ENCODE results near the gene KCNH5.

Gene KCNH5, protein sequence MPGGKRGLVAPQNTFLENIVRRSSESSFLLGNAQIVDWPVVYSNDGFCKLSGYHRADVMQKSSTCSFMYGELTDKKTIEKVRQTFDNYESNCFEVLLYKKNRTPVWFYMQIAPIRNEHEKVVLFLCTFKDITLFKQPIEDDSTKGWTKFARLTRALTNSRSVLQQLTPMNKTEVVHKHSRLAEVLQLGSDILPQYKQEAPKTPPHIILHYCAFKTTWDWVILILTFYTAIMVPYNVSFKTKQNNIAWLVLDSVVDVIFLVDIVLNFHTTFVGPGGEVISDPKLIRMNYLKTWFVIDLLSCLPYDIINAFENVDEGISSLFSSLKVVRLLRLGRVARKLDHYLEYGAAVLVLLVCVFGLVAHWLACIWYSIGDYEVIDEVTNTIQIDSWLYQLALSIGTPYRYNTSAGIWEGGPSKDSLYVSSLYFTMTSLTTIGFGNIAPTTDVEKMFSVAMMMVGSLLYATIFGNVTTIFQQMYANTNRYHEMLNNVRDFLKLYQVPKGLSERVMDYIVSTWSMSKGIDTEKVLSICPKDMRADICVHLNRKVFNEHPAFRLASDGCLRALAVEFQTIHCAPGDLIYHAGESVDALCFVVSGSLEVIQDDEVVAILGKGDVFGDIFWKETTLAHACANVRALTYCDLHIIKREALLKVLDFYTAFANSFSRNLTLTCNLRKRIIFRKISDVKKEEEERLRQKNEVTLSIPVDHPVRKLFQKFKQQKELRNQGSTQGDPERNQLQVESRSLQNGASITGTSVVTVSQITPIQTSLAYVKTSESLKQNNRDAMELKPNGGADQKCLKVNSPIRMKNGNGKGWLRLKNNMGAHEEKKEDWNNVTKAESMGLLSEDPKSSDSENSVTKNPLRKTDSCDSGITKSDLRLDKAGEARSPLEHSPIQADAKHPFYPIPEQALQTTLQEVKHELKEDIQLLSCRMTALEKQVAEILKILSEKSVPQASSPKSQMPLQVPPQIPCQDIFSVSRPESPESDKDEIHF

GRCh38 chr14:63045234-63045611 lies at the start of gene KCNH5:
TSS of gene KCNH5 (minus strand) at chr14:63045458. CDS start at chr14:63045186, 272 bp downstream.
- Mint-ChIP-seq H3K4me3 (no peak within 1 kb of the TSS), H3K27me3 (peaks cover 22% of the 10 kb centered on the region), H3K36me3 (ENCODE audit: insufficient read depth) (no peaks in the 10 kb centered on the region), H3K9me3 (no peaks in the 10 kb centered on the region), H3K4me1 (no peaks in the 10 kb centered on the region), H3K27ac (ENCODE audit: low read depth) (no peak within 1 kb of the TSS)
- ATAC-seq (replicated peaks; ENCODE audit: extremely low read depth, poor library complexity, severe bottlenecking) (no peak), DNase-seq (ENCODE audit: low spot score in 2 of 2) (no peak)

- H3K27ac Mint-ChIP-seq (ENCODE audit: low read depth) = no peak overlapping the region
These were observed 46.2 kb upstream of the KCNH5 start for GRCh38 chr14:63091394-63091996.

GRCh38 chr14:63088865-63089264 lies 43.6 kb upstream of the KCNH5 start:
- no peak for ATAC-seq (replicated peaks; ENCODE audit: extremely low read depth, poor library complexity, severe bottlenecking)
- Mint-ChIP-seq H3K4me3 (no peak overlapping the region), H3K27ac (ENCODE audit: low read depth) (no peak overlapping the region), H3K36me3 (ENCODE audit: insufficient read depth) (no peaks in the 10 kb centered on the region), H3K4me1 (no peaks in the 10 kb centered on the region), H3K9me3 (peaks cover 5% of the 10 kb centered on the region), H3K27me3 (no peaks in the 10 kb centered on the region)
- DNase-seq (ENCODE audit: low spot score in 2 of 2) = no peak

More at GRCh38 chr14:63091394-63091996, 46.2 kb upstream of the KCNH5 start:
- no peaks in the 10 kb centered on the region for H3K36me3 Mint-ChIP-seq (ENCODE audit: insufficient read depth)
- H3K4me1 Mint-ChIP-seq = no peaks in the 10 kb centered on the region
- peaks cover 1% of the 10 kb centered on the region for H3K9me3 Mint-ChIP-seq
- ATAC-seq (replicated peaks; ENCODE audit: extremely low read depth, poor library complexity, severe bottlenecking) = no peak
- H3K4me3 Mint-ChIP-seq = no peak overlapping the region
- H3K27me3 Mint-ChIP-seq = no peaks in the 10 kb centered on the region
- DNase-seq (ENCODE audit: low spot score in 2 of 2) = no peak

DNA sequence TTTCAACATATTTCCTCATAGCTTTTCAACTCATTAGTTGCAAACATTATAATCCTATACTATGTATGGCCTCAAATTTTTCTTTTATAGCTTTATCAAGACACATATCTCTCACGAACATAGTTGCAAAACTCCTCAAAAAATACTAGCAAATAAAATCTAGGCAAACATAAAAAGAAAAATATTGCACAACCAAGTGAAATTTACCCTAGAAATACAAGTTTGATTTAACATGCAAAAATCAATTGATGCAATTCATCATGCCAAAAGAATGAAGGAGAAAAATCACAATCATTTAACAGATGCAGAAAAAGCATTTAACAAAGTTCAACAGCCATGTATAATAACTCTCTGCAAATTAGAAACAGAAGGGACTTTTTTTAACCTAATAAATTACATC lies 33.3 kb upstream of the KCNH5 start:
- H3K27me3 Mint-ChIP-seq = no peaks in the 10 kb centered on the region
- no peaks in the 10 kb centered on the region for H3K9me3 Mint-ChIP-seq
- DNase-seq (ENCODE audit: low spot score in 2 of 2) (no peak), ATAC-seq (replicated peaks; ENCODE audit: extremely low read depth, poor library complexity, severe bottlenecking) (no peak)
- H3K27ac Mint-ChIP-seq (ENCODE audit: low read depth) = no peak overlapping the region
- no peaks in the 10 kb centered on the region for H3K4me1 Mint-ChIP-seq
- no peak overlapping the region for H3K4me3 Mint-ChIP-seq
- H3K36me3 Mint-ChIP-seq (ENCODE audit: insufficient read depth) = peaks cover 1% of the 10 kb centered on the region

DNA sequence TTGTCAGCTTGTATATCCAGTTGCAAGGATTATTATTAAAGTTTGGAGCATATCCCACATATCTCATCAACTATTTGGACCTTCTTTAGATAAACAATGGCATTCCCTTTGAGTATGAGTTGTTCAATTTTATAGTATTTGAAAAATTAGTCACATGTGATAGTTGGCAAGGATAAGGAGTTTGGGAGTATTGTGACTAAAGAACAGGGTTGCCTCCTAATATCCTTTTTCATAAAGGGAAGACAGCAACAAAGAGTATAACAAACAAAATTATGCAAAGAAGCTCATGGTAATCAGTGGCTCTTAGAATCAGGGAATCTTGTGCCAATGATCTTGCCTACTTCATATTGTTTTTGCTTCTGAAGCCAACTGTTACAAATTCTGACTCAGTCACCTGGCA lies 31.2 kb upstream of the KCNH5 start:
- no peaks in the 10 kb centered on the region for H3K9me3 Mint-ChIP-seq
- H3K27me3 Mint-ChIP-seq = no peaks in the 10 kb centered on the region
- no peak for DNase-seq (ENCODE audit: low spot score in 2 of 2)
- no peaks in the 10 kb centered on the region for H3K4me1 Mint-ChIP-seq
- no peak overlapping the region for H3K4me3 Mint-ChIP-seq
- H3K27ac Mint-ChIP-seq (ENCODE audit: low read depth) = no peak overlapping the region
- peaks cover 1% of the 10 kb centered on the region for H3K36me3 Mint-ChIP-seq (ENCODE audit: insufficient read depth)
- no peak for ATAC-seq (replicated peaks; ENCODE audit: extremely low read depth, poor library complexity, severe bottlenecking)

- H3K4me1 Mint-ChIP-seq = no peaks in the 10 kb centered on the region
- no peak overlapping the region for H3K4me3 Mint-ChIP-seq
- ATAC-seq (replicated peaks; ENCODE audit: extremely low read depth, poor library complexity, severe bottlenecking) (no peak), DNase-seq (ENCODE audit: low spot score in 2 of 2) (no peak)
- H3K27ac Mint-ChIP-seq (ENCODE audit: low read depth) = no peak overlapping the region
- no peaks in the 10 kb centered on the region for H3K27me3 Mint-ChIP-seq
- H3K9me3 Mint-ChIP-seq = no peaks in the 10 kb centered on the region
- H3K36me3 Mint-ChIP-seq (ENCODE audit: insufficient read depth) = no peaks in the 10 kb centered on the region
These were observed 10.4 kb upstream of the KCNH5 start for GRCh38 chr14:63055631-63056030.

- H3K27me3 Mint-ChIP-seq = peaks cover 3% of the 10 kb centered on the region
- H3K9me3 Mint-ChIP-seq = no peaks in the 10 kb centered on the region
- H3K4me3 Mint-ChIP-seq = no peak overlapping the region
- no peak overlapping the region for H3K27ac Mint-ChIP-seq (ENCODE audit: low read depth)
- H3K36me3 Mint-ChIP-seq (ENCODE audit: insufficient read depth) = no peaks in the 10 kb centered on the region
- ATAC-seq (replicated peaks; ENCODE audit: extremely low read depth, poor library complexity, severe bottlenecking) (no peak), DNase-seq (ENCODE audit: low spot score in 2 of 2) (no peak)
- H3K4me1 Mint-ChIP-seq = no peaks in the 10 kb centered on the region
These were observed 6.7 kb upstream of the KCNH5 start for GRCh38 chr14:63051992-63052391.

DNA sequence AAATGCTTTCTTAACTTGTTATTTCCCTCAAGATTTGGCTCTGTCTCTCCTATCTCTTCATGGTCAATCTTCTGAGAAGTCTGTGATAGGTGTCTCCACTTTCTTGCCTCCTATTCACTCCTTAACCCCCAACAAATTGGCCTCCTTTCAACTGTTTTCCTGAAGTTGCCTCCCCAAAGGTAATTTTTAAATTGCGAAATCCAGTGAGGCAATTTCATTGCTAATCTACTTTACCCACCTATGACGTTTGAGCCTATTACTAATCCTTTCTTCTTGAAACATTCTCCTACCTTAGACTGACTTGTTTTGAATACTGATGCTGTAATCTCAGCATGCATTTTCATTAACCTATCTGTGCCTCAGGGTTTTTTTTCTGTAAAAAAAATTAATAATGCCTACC lies 6.0 kb upstream of the KCNH5 start:
- no peak for DNase-seq (ENCODE audit: low spot score in 2 of 2)
- Mint-ChIP-seq H3K4me3 (no peak overlapping the region), H3K36me3 (ENCODE audit: insufficient read depth) (no peaks in the 10 kb centered on the region), H3K9me3 (no peaks in the 10 kb centered on the region), H3K4me1 (no peaks in the 10 kb centered on the region), H3K27ac (ENCODE audit: low read depth) (no peak overlapping the region), H3K27me3 (peaks cover 10% of the 10 kb centered on the region)
- ATAC-seq (replicated peaks; ENCODE audit: extremely low read depth, poor library complexity, severe bottlenecking) = no peak

GRCh38 chr14:63050694-63051093 lies 5.4 kb upstream of the KCNH5 start:
- H3K36me3 Mint-ChIP-seq (ENCODE audit: insufficient read depth) = no peaks in the 10 kb centered on the region
- ATAC-seq (replicated peaks; ENCODE audit: extremely low read depth, poor library complexity, severe bottlenecking) = no peak
- no peak for DNase-seq (ENCODE audit: low spot score in 2 of 2)
- H3K4me1 Mint-ChIP-seq = no peaks in the 10 kb centered on the region
- H3K9me3 Mint-ChIP-seq = no peaks in the 10 kb centered on the region
- H3K27me3 Mint-ChIP-seq = peaks cover 13% of the 10 kb centered on the region
- no peak overlapping the region for H3K4me3 Mint-ChIP-seq
- no peak overlapping the region for H3K27ac Mint-ChIP-seq (ENCODE audit: low read depth)

DNA sequence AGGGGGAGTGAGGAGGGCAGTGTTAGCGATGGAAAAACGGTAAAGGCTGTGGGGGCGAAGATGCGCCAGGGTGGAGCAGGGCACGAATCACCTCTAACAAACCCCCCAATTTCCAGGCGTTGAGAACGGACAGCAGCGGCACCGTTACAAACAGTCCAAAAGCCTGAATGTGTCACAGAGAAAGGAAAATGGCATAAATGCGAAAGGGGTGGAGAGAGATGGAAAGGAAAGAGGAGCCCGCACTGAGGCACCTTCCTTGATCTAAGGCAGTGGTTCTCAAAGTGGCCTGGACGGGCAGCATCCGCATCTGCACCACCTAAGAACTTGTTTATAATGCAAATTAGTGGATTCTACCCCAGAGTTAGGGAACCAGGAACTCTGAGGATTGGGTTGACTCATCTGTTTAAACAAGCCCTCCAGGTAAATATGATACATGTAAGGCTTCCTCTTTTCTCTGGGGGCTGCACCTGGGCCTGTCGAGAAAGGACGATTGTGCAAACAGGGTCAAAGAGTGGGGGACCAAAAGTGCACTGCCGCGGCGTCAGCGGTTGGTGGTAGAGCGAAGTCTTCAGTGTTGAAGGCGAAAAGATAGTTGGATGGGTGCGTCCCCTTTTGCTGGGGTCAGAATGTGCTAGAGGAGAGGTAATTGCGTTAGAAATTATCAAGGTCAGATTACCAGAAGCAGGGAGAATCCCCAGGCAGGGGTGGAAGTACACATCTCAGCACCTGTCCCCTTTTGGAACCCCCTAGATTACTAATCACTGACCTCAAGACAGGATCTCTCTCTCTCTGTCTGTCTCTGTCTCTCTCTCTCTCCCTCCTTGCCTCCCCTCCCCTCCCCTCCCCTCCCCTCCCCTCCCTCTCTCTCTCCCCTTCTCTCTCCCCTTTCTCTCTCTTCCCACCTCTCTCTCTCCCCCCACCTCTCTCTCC lies 1.3 kb upstream of the KCNH5 start:
- Mint-ChIP-seq H3K4me1 (no peaks in the 10 kb centered on the region), H3K27me3 (peaks cover 22% of the 10 kb centered on the region), H3K27ac (ENCODE audit: low read depth) (no peak overlapping the region), H3K36me3 (ENCODE audit: insufficient read depth) (no peaks in the 10 kb centered on the region), H3K9me3 (no peaks in the 10 kb centered on the region), H3K4me3 (no peak overlapping the region)
- ATAC-seq (replicated peaks; ENCODE audit: extremely low read depth, poor library complexity, severe bottlenecking) (no peak), DNase-seq (ENCODE audit: low spot score in 2 of 2) (no peak)

- no peaks in the 10 kb centered on the region for H3K36me3 Mint-ChIP-seq (ENCODE audit: insufficient read depth)
- ATAC-seq (replicated peaks; ENCODE audit: extremely low read depth, poor library complexity, severe bottlenecking) (no peak), DNase-seq (ENCODE audit: low spot score in 2 of 2) (no peak)
- H3K4me1 Mint-ChIP-seq = no peaks in the 10 kb centered on the region
- H3K4me3 Mint-ChIP-seq = no peak overlapping the region
- no peaks in the 10 kb centered on the region for H3K9me3 Mint-ChIP-seq
- H3K27me3 Mint-ChIP-seq = peaks cover 22% of the 10 kb centered on the region
- H3K27ac Mint-ChIP-seq (ENCODE audit: low read depth) = no peak overlapping the region
These were observed 508 bp upstream of the KCNH5 start for GRCh38 chr14:63045612-63046320.
